ENCODE results near the gene WNK2. TPM values are rescaled to one million over a fixed set of nuclear protein-coding genes. Genes with fewer than 3 reads are reported as not detected.

The WNK2 gene
- total RNA-seq, 1 experiment from 2014 or later: 0.14 TPM

GRCh38 chr9:93207326-93207814, 23.4 kb downstream of the WNK2 start:
- in situ Hi-C loops (cut with HindIII; ENCODE audit: low pct_unique_long_range_greater_than_20kb, low sequenced_read_pairs): no loop called here
- DNase-seq (ENCODE audit: low read depth): no peak

DNA sequence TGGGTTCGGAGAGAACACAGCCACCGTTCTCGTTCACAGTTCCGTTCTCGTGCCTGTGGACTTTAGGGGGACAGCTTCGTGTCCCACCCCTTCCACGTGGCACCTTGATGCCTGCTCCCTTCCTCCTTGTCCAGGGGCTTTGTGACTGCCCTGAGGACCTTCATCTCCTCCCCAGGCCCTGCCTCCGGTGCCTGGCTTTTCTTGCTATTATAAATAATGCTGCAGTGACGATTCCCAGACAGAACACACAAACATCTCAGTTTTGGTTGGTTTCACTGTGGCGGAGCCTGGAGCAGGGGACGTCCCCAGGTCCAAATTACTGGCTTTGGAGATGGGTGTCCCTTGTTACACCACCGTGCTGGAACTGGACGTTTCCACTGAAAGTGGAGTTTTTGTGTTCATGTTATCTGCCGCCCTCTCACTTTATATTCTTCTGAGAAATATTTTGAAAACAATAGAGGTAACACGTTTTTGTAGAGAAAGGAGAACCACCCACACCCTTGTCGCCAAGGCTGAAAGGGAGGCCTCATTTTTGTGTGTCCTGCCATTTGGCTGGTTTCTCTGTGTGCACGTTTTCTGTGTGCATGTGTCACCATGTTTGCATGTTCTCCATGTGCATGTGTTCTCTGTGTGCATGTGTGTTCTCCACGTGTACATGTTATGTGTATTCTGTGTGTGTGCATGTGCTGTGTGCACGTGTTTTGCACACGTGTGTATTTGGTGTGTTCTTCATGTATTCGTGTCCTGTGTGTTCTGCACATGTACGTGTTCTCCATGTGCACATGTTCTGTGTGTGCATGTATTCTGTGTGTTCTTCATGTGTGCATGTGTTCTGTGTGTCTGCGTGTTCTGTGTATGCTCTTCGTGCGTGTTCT, 24.2 kb downstream of the WNK2 start:
- in situ Hi-C loops (cut with HindIII; ENCODE audit: low pct_unique_long_range_greater_than_20kb, low sequenced_read_pairs): no loop called here
- DNase-seq (ENCODE audit: low read depth): no peak

DNA sequence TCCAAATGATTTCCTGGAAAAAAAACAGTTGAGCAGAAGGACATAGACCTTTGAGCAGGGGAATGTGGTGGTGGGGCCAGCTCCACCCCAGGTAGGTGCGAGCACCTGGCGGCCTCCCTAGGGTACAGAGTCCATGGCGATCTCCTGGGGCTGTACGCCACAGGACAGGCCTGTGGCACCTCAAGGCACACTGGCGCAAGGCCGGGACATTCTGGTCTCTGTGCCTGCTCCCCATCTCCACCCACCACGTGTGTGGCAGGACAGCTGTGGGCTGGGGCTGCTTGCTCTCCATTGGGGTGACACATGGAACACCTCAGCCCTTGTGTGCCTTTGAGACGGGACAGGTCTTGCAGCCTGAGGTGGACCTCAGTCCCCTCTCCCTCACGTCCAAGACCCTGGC, 25.2 kb downstream of the WNK2 start:
- in situ Hi-C loops (cut with HindIII; ENCODE audit: low pct_unique_long_range_greater_than_20kb, low sequenced_read_pairs): no loop called here
- DNase-seq (ENCODE audit: low read depth): no peak

GRCh38 chr9:93209576-93210323, 25.8 kb downstream of the WNK2 start:
- no peak for DNase-seq (ENCODE audit: low read depth)
- in situ Hi-C loops (cut with HindIII; ENCODE audit: low pct_unique_long_range_greater_than_20kb, low sequenced_read_pairs): no loop called here

DNA sequence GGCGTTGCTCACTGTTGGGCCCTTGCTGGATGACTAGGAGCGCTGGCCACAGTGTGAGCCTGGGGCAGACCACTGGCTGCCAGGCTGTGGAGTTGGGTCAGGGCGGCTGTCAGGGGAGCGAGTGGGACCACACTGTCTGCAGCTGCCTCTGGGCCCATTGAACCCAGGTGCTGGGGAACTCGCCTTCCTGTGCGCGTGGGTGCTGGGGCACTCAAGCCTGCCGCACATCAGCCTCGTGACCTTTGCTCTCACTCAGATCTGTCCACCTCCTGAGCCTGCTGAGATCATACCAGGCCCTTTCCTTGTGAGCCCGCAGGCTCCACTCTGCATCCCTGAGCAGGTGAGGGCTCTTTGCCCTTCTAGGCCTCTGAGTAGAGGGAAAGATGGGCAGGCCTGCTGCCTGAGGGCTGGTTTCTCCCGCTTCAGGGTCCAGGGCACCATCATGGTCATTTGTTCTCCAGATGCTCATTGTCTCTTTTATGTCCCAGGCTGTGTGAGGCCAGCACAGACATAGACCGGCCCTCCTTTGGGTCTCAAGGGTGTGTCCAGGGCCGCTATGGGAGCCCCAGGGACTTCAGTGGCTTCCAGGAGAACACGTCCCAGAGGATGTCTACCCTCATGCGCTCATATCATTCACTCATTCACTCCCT, 26.5 kb downstream of the WNK2 start:
- in situ Hi-C loops (cut with HindIII; ENCODE audit: low pct_unique_long_range_greater_than_20kb, low sequenced_read_pairs): no loop called here
- no peak for DNase-seq (ENCODE audit: low read depth)

DNA sequence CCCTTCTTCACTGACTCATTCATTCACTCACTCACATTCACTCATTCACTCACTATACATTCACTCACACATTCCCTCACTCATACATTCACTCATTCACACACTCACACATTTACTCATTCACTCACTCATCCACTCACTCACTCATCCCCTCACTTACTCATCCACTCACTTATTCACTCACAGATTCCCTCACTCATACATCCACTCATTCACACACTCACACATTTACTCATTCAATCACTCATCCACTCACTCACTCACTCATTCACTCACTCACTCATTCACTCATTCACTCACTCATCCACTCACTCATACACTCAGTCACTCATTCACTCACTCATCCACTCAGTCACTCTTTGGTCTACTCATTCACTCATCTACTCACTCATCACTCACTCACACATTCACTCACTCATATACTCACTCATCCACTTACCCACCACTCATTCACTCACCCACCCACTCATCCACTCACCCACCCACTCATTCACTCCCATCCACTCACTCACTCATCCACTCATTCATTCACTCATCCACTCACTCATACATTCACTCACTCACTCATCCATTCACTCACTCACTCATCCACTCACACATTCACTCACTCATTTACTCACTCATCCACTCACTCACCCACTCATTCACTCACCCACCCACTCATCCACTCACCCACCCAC, 27.2 kb downstream of the WNK2 start:
- in situ Hi-C loops (cut with HindIII; ENCODE audit: low pct_unique_long_range_greater_than_20kb, low sequenced_read_pairs): no loop called here
- no peak for DNase-seq (ENCODE audit: low read depth)

- in situ Hi-C loops (cut with HindIII; ENCODE audit: low pct_unique_long_range_greater_than_20kb, low sequenced_read_pairs): no loop called here
- no peak for DNase-seq (ENCODE audit: low read depth)
These were observed 27.7 kb downstream of the WNK2 start for GRCh38 chr9:93211654-93212001.

GRCh38 chr9:93212409-93212808, 28.5 kb downstream of the WNK2 start:
- in situ Hi-C loops (cut with HindIII; ENCODE audit: low pct_unique_long_range_greater_than_20kb, low sequenced_read_pairs): no loop called here
- DNase-seq (ENCODE audit: low read depth): no peak

GRCh38 chr9:93216073-93216365, 32.1 kb downstream of the WNK2 start:
- in situ Hi-C loops (cut with HindIII; ENCODE audit: low pct_unique_long_range_greater_than_20kb, low sequenced_read_pairs): no loop called here

GRCh38 chr9:93217706-93218105, 33.8 kb downstream of the WNK2 start:
- no peak for DNase-seq (ENCODE audit: low read depth)
- in situ Hi-C loops (cut with HindIII; ENCODE audit: low pct_unique_long_range_greater_than_20kb, low sequenced_read_pairs): no loop called here

More at GRCh38 chr9:93216073-93216365, 32.1 kb downstream of the WNK2 start:
- DNase-seq (ENCODE audit: low read depth): no peak

GRCh38 chr9:93218161-93218560, 34.2 kb downstream of the WNK2 start:
- DNase-seq (ENCODE audit: low read depth): no peak
- in situ Hi-C loops (cut with HindIII; ENCODE audit: low pct_unique_long_range_greater_than_20kb, low sequenced_read_pairs): no loop called here

DNA sequence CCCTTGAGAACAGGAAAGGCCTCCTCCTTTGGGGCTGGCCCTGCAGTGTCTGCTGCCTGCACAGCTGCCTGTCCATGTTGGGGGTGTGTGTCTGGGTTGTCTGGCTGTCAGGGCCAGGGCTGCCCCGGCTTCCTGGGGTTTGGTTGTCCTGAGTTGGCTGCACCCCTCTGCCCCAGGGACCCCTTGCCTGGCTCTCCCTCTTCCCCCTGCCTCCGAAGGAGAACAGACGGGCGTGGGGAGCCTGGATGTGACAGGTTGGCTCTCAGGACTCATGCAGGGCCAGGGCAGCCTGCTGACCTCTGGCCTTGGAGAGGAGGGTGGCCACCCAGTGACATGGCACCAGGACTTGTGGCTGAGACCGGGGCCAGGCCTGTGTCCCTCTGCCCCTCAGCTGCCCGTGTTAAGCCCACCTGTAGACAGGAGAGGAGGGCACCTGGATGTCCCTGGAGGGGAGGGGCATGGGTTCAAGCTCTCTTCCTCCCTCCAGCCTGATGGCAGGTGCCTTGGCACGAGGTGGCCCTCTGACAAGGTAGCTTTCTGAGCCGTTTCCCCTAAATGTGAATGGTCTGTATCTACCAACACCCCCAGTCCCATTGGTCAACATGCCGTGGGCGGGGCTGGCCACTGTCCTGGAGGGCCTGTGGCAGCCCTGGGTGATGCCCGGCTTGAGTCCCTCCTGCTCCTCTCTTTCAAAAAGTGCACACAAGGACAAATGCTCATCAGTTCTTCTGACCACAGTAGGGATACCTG, 34.9 kb downstream of the WNK2 start:
- in situ Hi-C loops (cut with HindIII; ENCODE audit: low pct_unique_long_range_greater_than_20kb, low sequenced_read_pairs): no loop called here
- DNase-seq (ENCODE audit: low read depth): no peak

DNA sequence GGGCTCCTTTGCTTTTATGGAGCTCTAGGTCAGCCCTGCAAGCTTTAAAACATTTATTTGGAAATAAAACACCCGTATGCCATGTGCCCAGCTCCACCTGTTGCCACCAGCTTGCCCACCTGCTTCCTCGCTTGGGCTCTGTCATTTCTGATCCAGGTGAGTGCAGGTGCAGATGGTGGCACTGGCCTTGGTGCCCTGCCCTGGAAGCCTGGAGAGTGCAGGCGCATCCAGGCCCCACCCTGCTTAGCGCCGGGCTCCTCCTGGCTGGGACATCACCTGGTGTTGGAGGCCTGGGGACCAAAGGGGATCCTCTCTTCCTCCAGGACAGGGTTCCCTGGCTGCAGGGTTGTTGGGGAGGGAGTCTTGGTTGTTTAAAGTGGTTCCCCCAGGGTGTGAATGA, 35.8 kb downstream of the WNK2 start:
- DNase-seq (ENCODE audit: low read depth): no peak
- in situ Hi-C loops (cut with HindIII; ENCODE audit: low pct_unique_long_range_greater_than_20kb, low sequenced_read_pairs): no loop called here

DNA sequence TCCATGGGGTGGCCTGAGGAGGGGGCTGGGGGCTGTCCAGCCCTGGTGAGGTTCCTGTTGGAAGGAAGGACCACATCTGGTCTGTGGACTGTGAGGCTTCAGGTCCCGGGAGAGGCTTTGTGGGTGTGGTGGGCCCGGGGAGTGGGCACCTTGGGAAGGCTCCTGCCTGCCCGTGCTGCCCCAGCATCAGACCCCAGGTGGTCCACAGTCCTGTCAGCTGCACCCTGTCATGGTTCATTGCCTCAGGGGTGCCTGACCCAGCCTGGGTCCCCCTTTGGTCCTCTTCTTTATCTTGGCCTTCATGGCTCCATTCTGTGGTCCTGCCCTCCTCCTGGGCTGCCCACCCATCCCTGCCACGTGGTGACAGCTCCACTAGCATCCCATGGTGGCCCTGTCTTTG, 36.7 kb downstream of the WNK2 start:
- in situ Hi-C loops (cut with HindIII; ENCODE audit: low pct_unique_long_range_greater_than_20kb, low sequenced_read_pairs): no loop called here
- DNase-seq (ENCODE audit: low read depth): no peak

GRCh38 chr9:93221044-93221443, 37.1 kb downstream of the WNK2 start:
- no peak for DNase-seq (ENCODE audit: low read depth)
- in situ Hi-C loops (cut with HindIII; ENCODE audit: low pct_unique_long_range_greater_than_20kb, low sequenced_read_pairs): no loop called here

- in situ Hi-C loops (cut with HindIII; ENCODE audit: low pct_unique_long_range_greater_than_20kb, low sequenced_read_pairs): no loop called here
- no peak for DNase-seq (ENCODE audit: low read depth)
These were observed 38.9 kb downstream of the WNK2 start for GRCh38 chr9:93222890-93223259.

- in situ Hi-C loops (cut with HindIII; ENCODE audit: low pct_unique_long_range_greater_than_20kb, low sequenced_read_pairs): no loop called here
- peak; percentile 3 for DNase-seq (ENCODE audit: low read depth)
These were observed 39.6 kb downstream of the WNK2 start for GRCh38 chr9:93223260-93224180.
